Stomach (tissue), 4 donors: ENCODE data around the gene JDP2.

Source experiments
- POLR2A ChIP-seq, 4 donors: fragments of 450-650 bp; IDR thresholded peaks; one replicate each; pipeline ENCODE4 v1.6.1; 2016; ENCODE audit warnings: antibody characterized with exemption in 4 of 4, control low read depth in 2 of 4, mild to moderate bottlenecking in 1 of 4, moderate library complexity in 1 of 4
- POLR2AphosphoS5 ChIP-seq, 3 donors: sonication (generic); formaldehyde crosslinking; IDR thresholded peaks; one replicate each; pipeline ENCODE4 v1.6.1; 2016; ENCODE audit warnings: antibody characterized with exemption in 3 of 3
- TF ChIP-seq, protein P1 (sequence below), 7 experiments: fragments of 450-650 bp in 4 of 7; fragments of 200-600 bp in 3 of 7; sonication (generic) in 3 of 7; IDR thresholded peaks; one replicate each; pipeline ENCODE4 v1.5.1; 2016 to 2019; ENCODE audit warnings: antibody characterized with exemption in 7 of 7, control low read depth in 2 of 7, mild to moderate bottlenecking in 1 of 7

DNA sequence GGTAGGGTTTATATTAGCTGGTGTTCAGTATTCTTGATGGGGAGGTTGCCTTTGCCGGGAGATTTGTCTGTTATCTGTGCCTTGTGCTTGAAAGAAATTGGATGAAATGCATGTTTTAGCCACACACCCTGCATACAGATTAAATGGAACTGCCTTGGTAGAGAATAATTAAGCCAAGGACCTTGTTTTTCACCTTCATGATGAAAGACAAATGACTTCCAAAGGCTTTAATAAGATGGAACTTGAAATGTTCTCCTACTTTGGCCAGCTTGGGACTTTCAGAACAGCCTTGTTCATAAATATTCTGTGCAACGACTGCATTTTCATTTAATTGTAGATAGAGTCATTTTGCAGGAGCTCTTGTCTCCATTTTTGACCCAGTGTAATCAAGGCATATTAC lies 21.2 kb downstream of the JDP2 start:
- TF ChIP-seq POLR2A (IDR thresholded peaks at IDR 0.05): no peak
- TF ChIP-seq, protein P1, sequence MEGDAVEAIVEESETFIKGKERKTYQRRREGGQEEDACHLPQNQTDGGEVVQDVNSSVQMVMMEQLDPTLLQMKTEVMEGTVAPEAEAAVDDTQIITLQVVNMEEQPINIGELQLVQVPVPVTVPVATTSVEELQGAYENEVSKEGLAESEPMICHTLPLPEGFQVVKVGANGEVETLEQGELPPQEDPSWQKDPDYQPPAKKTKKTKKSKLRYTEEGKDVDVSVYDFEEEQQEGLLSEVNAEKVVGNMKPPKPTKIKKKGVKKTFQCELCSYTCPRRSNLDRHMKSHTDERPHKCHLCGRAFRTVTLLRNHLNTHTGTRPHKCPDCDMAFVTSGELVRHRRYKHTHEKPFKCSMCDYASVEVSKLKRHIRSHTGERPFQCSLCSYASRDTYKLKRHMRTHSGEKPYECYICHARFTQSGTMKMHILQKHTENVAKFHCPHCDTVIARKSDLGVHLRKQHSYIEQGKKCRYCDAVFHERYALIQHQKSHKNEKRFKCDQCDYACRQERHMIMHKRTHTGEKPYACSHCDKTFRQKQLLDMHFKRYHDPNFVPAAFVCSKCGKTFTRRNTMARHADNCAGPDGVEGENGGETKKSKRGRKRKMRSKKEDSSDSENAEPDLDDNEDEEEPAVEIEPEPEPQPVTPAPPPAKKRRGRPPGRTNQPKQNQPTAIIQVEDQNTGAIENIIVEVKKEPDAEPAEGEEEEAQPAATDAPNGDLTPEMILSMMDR (IDR thresholded peaks at IDR 0.05): no peak
- no peak for TF ChIP-seq POLR2AphosphoS5 (IDR thresholded peaks at IDR 0.05)
